CD4-positive, alpha-beta T cell treated with Interleukin-17A for 4 hours (primary cell): ENCODE measurements around the gene GLRX5.

ENCODE experiments used
- DNase-seq: peaks from one replicate; pipeline ENCODE4 v3.0.0-alpha.2; 2020; ENCODE audit warnings: mixed read lengths

The GLRX5 gene

DNA sequence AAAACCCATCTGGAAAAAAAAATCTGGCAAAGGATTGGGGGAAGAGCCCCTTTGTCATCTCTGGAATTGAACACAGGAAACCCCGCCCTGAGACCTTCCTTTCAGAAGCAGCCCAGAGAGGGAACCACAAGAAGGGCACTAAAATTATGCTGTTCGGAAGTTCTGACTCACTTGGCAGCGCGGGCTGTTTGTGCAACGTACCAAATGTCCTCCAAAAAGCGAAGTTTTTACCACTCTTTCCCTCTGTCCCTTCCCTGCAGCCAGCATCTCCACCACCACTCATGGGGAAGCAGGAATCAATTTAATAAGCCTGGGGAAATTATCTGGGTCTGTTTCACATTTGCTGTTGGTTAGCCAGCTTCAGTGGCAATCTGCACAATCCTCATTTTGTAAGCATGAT, 15.2 kb upstream of the GLRX5 start:
- peak; percentile 81 for DNase-seq

DNA sequence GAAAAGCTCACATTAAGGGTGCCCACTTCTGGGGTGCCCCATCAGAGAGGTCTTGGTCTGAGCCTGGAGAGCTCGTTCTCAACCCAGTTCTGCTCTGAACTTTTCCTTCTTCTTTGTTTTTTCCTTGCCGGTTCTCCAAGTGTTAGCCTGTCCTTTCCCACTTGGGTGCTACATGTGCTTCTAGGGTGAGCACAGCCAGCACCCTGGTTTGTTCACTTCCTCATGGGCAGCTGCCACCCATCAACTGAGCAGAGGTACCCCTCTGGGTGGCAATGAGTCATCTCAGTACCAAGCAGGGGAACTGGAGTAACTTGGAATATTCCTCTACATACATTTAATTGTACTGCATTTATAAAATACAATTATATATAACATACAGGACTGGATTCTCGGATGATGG, 14.5 kb upstream of the GLRX5 start:
- DNase-seq, result peak; percentile 56

- no peak for DNase-seq
Observed at GRCh38 chr14:95521001-95521400, 13.8 kb upstream of the GLRX5 start.

DNA sequence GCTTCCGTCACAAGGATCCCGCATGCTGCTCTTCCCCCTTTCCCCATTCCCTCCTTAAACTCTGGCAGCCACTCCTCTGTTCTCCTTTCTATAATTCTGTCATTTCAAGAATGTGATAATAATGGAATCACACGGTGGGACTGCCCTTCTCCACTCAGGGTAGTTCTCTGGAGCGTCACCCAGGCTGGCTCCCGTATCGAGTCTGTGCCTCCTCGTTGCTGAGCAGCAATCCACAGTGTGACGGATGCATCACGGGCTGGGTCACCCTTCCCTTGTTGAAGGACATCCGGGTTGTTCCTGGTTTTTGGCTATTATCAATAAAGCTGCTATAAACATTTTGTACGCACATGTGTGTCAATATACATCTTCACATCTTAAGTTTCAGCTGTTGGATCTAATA, 12.7 kb upstream of the GLRX5 start:
- no peak for DNase-seq

GRCh38 chr14:95522556-95522955, 12.3 kb upstream of the GLRX5 start:
- no peak for DNase-seq

GRCh38 chr14:95523051-95523814, 11.6 kb upstream of the GLRX5 start:
- DNase-seq, result peak; percentile 53

- peak; percentile 52 for DNase-seq
Observed at GRCh38 chr14:95523815-95524448, 10.9 kb upstream of the GLRX5 start.

- no peak for DNase-seq
Observed at GRCh38 chr14:95524706-95525512, 9.9 kb upstream of the GLRX5 start.

DNA sequence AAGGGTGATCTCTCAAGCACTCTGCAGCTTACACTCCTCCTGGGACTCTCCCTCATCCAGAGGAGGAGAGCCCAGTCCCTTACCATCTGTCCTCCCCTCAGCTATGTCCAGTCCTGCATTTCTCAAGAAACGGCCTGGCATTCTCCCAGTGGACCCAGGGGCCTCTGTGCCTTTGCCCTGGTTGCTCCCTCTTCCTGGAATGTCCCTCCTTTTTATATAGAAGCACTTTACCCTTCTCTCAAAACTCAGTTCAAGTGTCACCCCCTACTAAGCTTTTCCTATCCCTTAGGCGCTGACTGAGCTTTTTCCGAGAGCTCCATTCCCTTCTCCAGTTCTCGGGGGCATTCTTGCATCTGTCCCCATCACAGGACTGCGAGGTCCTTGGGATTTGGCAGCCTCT, 8.9 kb upstream of the GLRX5 start:
- DNase-seq, result no peak

DNA sequence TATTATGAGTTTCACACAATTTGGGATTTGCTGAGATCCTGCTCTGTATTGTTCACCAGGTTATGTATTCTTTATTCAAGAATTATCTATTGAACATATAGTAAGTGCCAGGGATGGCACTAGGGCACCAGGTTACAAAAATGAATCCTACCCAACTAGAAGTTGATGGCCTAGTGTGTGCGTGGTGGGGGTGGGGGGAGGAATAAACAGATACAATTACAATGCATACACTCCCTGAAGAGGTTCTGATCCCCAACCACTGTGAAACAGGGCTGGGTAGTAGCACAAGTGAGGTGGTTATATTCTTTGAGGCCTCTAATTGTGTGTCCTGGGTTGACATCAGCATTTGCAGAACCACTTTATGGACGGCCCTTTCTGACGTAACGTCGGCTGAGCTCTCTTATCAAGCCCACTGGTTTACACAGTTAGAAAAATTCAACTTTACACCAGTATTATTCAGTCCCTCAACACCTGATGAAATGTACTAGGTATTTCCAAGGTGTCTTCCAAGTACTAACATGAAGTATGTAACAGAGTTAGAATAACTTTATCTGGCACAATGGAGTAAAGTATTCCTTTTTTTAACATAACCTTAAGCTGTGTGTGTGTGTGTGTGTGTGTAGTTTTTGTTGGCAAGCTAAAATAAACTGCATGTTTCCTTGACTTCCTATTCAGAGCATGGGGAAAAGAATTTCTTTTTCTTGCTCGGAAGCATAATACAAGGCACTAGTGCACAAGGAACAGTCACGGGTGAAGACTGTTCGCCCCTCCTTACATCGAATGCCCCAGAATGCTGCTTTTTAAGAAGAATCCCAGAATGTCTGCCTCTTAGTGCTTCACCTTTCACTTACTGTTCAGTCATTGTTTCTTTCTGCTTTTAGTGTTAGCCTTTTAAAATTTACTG, 8.1 kb upstream of the GLRX5 start:
- DNase-seq, result no peak

GRCh38 chr14:95527387-95528002, 7.4 kb upstream of the GLRX5 start:
- peak; percentile 72 for DNase-seq

GRCh38 chr14:95529216-95529615, 5.6 kb upstream of the GLRX5 start:
- no peak for DNase-seq

- no peak for DNase-seq
Observed at GRCh38 chr14:95530473-95531276, 4.2 kb upstream of the GLRX5 start.

- no peak for DNase-seq
Observed at GRCh38 chr14:95531473-95531872, 3.4 kb upstream of the GLRX5 start.

GRCh38 chr14:95531969-95532368, 2.9 kb upstream of the GLRX5 start:
- no peak for DNase-seq

DNA sequence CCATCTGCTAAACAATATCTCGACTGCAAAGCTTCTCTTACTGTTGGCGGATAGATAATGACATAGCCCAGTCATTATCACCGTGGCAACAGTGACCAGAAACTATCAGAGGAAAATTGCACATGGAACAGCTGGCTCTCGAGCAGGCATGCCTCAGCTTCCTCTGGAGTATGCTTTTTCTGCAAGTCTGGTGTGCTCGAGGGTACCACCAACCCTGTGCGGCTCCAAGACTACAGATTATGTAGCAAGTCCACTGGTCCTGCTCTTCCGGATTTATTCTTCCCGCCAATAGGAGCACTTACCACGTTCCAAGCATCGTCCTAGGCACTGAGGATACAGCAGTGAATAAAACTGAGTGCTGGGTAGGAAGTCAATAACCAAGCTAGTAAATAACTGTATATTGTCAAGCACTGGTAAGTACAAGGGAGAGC, 1.4 kb upstream of the GLRX5 start:
- DNase-seq, result no peak

DNA sequence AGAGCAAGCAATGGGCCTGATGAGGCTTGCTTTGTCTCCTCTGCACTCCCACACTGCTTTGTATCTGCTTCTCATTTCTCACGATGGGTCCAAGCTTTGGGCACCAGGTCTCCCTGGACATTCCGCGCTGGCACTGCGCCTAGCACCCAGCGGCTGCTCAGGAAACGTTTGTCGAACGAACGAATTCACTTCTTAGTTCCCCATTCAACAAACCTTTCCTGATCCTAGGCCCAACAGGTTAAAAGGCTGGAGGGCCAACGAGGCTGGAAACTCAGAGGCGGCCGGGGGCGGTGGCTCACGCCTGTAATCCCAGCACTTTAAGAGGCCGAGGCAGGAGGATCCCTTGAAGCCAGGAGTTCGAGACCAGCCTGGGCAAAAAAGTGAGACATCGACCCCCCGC, 1.0 kb upstream of the GLRX5 start:
- DNase-seq, result no peak

DNA sequence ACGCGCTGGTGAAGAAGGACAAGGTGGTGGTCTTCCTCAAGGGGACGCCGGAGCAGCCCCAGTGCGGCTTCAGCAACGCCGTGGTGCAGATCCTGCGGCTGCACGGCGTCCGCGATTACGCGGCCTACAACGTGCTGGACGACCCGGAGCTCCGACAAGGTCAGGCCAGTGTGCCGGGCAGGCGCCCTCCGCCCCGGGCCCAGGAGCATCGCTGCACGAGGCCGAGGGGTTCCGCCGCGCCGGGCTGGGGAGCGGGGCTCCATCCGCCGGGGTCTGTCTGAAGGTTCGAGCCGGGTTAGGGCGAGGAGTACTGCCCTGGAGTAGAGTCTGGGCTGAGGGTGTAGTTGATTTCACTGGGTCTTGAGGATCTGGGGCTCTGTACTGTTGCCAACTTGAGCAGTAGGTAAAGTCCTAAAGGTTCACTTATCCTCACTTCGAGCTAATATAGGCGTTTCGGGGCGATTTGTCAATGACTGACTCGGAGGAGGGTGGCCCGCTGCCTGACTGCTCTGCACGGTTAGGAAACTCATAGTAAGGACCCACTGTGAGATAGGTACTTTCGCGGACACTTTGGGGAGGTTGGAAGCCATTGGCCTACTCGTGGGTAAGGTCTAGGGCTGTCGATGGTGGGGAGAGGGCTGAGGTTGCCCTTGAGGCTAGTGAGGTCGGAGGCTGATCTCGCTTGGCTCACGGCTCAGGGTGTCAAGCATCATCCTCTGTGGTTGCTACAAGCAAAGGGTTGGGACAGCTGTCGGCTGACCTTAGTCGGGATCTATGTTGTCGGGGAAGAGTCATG, 574 bp downstream of the GLRX5 start:
- DNase-seq, result peak; percentile 26

GRCh38 chr14:95536036-95536593, 1.3 kb downstream of the GLRX5 start:
- DNase-seq, result no peak

DNA sequence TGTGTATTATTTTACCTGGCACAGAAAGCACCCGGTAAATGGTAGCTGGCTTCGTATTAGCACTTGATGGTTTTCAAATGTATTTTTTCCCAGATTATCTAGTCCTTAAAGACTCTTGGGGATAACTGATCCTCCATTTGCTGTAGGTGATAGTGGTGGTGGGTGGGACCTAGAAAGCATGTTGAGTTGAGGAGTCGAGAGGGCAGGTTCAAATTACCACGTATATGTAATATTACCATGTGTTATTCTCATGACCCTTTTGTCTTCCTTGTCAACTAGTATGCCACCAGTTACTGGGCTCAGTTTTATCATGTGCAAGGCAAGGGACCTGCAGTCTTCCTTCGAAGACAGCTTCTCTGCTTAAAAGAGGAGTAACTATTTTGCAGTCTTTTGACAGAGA, 1.8 kb downstream of the GLRX5 start:
- no peak for DNase-seq
